AG04449 (cell line): ENCODE results near the gene ZNF385C.

ENCODE experiments used
- CTCF ChIA-PET: fragments of 350-600 bp; formaldehyde crosslinking; extraction: SDS; loops from one replicate; lab custom pipeline; 2021; ENCODE audit warnings: antibody characterized with exemption; lab: Yijun Ruan, JAX
- POLR2A ChIA-PET: fragments of 400-600, 350-600 bp; formaldehyde crosslinking; extraction: SDS; loops from one replicate; lab custom pipeline; 2020; ENCODE audit warnings: antibody characterized with exemption, inconsistent platforms; lab: Yijun Ruan, JAX
- DNase-seq: peaks from one replicate; pipeline ENCODE4 v3.0.0-alpha.2; 2010; ENCODE audit warnings: low read depth, low spot score
- H3K4me3 ChIP-seq: 2 replicates; pipeline ENCODE4 v1.5.1; 2011; ENCODE audit warnings: low read depth, mild to moderate bottlenecking, control low read depth, low read length
- TF ChIP-seq, protein P1 (sequence below): IDR thresholded peaks from one replicate; pipeline ENCODE4 v1.5.1; 2011; ENCODE audit warnings: mild to moderate bottlenecking, moderate library complexity, low read length, control low read depth, inconsistent platforms; ENCODE audit not compliant: insufficient read depth; ENCODE audit errors: missing control alignments

The ZNF385C gene

GRCh38 chr17:42053731-42054500 is 44.4 kb downstream of the ZNF385C start:
- ChIA-PET CTCF (interaction anchor here (1.1 to 1.8 kb wide), 4 partner anchors 12 to 28 kb away, joined by 3 to 8 read pairs (median 6); no protein-coding TSS in a partner anchor), POLR2A (interaction anchor here (0.7 kb wide), 1 partner anchor 420 kb away, joined by 3 read pairs; no protein-coding TSS in a partner anchor)
- DNase-seq = no peak
- TF ChIP-seq, protein P1, sequence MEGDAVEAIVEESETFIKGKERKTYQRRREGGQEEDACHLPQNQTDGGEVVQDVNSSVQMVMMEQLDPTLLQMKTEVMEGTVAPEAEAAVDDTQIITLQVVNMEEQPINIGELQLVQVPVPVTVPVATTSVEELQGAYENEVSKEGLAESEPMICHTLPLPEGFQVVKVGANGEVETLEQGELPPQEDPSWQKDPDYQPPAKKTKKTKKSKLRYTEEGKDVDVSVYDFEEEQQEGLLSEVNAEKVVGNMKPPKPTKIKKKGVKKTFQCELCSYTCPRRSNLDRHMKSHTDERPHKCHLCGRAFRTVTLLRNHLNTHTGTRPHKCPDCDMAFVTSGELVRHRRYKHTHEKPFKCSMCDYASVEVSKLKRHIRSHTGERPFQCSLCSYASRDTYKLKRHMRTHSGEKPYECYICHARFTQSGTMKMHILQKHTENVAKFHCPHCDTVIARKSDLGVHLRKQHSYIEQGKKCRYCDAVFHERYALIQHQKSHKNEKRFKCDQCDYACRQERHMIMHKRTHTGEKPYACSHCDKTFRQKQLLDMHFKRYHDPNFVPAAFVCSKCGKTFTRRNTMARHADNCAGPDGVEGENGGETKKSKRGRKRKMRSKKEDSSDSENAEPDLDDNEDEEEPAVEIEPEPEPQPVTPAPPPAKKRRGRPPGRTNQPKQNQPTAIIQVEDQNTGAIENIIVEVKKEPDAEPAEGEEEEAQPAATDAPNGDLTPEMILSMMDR = no peak
- H3K4me3 ChIP-seq = no peak overlapping the region

DNA sequence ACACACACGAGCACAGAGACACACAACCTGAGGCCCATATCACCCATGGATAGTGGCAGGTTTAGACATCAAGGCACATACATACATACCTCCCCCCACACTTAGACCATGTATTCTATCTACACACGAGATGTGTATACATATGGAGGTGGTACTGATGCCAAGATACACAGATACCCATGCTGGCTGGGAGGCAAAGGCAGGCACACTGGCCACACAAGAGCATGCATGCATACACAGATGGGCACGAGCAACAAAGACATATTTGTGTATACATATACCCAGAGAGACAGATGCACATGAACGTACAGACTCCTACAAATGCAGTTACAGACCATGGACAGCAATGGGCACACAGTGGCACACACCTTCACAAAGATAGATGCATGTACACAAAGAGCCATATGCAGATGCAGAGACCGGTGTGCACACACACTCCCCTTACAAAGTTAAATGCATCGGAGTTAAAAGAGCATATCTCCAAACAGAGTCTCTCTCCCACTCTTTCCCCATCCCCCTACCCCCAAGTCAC is 45.9 kb downstream of the ZNF385C start:
- ChIA-PET CTCF (interaction anchor here (1.6 to 1.9 kb wide), 2 partner anchors 15 to 28 kb away, joined by 6 read pairs; no protein-coding TSS in a partner anchor), POLR2A (no interaction called here)
- DNase-seq = no peak
- TF ChIP-seq, protein P1 = no peak
- H3K4me3 ChIP-seq = no peak overlapping the region

- CTCF ChIA-PET = interaction anchor here (1.1 to 1.9 kb wide), 5 partner anchors 10 to 27 kb away, joined by 4 to 8 read pairs (median 6); no protein-coding TSS in a partner anchor
- no peak overlapping the region for H3K4me3 ChIP-seq
Observed at GRCh38 chr17:42051645-42052044, 46.6 kb downstream of the ZNF385C start.

GRCh38 chr17:42051013-42051400 is 47.3 kb downstream of the ZNF385C start:
- TF ChIP-seq, protein P1 = no peak
- ChIA-PET POLR2A (no interaction called here), CTCF (interaction anchor here (0.7 to 1.9 kb wide), 6 partner anchors 10 to 47 kb away, joined by 3 to 8 read pairs (median 5); partner anchors contain the start of gene ZNF385C)
- peak overlapping the region; percentile 21 for H3K4me3 ChIP-seq
- no peak for DNase-seq

More at GRCh38 chr17:42051645-42052044, 46.6 kb downstream of the ZNF385C start:
- POLR2A ChIA-PET = no interaction called here
- DNase-seq = no peak
- TF ChIP-seq, protein P1 = no peak

DNA sequence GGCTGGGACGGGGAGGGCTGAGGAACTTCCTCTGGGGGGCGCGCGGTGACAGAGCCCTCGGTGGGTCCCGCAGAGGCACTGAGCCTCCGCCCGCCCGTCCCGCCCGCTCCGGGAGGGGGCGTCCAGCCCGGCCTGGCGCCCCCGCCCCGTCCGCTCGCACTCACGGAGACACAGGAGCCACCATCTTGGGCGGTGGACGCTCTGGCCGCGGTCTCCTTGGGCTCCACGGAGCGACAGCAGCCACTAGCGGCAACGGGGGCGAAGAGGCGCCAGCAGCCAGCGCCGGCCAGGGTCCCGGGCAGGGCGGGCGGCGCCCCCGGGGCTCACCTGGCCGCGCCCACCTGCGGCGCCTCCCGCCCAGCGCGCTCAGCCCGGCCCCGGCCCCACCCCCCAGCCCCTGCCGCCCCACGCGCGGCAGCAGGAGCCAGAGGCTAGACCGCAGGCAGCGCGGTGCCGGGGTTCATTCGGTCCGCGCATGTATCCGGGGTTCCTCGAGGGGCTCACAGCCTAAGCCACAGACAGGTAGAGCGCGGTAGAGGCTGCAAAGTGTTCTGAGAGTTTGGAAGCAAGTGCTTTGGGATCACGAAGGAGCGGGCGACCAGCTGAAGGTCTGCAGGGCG is 47.8 kb downstream of the ZNF385C start, which contains the start of gene C17orf113:
TSS of gene C17orf113 (minus strand) at position 209 of the 620 bp plus-strand sequence. CDS start 7,225 bp downstream, outside the sequence.
- DNase-seq = no peak
- TF ChIP-seq, protein P1 = peak; percentile 57
- peak within 1 kb of the TSS; percentile 55 for H3K4me3 ChIP-seq
- CTCF ChIA-PET = interaction anchor here (0.7 to 1.9 kb wide), 10 partner anchors 9 to 51 kb away, joined by 3 to 8 read pairs (median 4); partner anchors contain the start of gene ZNF385C
- POLR2A ChIA-PET = no interaction called here
